GM10266 (cell line): ENCODE data around the gene VEPH1.

Source experiments
- DNase-seq: peaks from one replicate; pipeline ENCODE4 v3.0.0; 2012; ENCODE audit errors: extremely low spot score
- CTCF ChIP-seq: IDR thresholded peaks from 2 replicates; pipeline ENCODE4 v1.5.1; 2012; ENCODE audit warnings: mild to moderate bottlenecking, low read depth; ENCODE audit not compliant: control insufficient read depth, insufficient read depth; ENCODE audit errors: missing control alignments

The VEPH1 gene

DNA sequence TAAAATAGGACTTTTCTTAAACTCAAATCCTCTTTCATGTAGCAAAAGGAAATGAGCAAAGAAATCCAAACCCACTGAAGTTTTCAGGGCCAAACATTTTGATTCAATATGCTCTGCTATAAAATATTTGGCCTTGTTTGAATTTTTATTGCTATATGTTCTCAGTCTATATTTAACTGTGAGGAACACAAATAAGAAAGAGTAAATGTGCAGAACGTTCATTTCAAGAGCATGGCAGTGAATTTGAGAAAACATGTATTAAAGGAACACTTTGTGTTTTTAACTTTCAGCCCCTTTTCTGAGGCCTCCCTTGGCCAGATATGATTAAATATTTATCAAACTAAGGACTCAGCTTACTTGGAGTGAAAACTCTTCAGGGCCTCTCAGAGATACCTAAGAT lies 218.5 kb downstream of the VEPH1 start:
- TF ChIP-seq CTCF = no peak
- no peak for DNase-seq

DNA sequence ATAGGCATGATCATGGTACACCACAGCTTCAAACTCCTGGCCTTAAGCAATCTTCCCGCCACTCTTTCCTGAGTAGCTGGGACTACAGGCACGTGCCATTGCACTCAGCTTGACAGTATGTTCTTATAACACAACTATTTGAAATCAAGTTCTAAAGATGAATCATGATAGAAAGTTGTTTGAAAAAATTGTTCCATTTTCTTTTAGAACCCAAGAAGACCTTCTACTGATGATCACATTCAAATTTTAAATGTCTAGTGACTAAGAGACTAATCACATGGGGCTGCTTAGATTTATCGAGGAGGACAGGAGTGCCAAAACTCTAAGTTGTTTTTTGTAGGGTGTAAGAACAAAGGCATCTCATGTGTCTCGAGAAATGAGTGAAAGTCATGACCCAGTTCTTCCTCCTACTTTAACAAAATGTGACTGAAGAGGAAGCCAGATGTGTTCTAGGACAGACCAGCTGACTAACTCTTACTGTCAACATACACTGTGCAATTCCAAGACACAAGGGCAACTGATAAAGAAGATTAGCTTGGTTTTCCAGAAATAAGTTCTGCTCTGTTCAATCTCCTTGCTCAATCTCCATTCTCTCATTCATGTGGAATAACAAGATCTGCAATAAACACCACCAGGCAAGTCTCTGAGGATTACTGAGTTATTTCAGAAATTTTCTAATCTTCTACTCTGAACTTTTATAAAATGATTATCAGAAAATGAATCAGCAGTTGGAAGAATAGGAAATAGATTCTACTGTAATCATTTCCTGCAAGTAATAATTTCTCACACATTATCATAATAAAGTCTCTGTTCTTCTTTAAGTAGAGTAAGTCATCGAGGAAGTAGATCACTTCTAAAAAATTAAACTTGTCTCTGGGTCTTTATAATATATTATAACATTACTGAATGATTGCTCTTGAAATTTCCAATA lies 220.7 kb downstream of the VEPH1 start:
- TF ChIP-seq CTCF = no peak
- no peak for DNase-seq

GRCh38 chr3:157280786-157281185 lies 222.4 kb downstream of the VEPH1 start:
- DNase-seq = no peak
- no peak for TF ChIP-seq CTCF

DNA sequence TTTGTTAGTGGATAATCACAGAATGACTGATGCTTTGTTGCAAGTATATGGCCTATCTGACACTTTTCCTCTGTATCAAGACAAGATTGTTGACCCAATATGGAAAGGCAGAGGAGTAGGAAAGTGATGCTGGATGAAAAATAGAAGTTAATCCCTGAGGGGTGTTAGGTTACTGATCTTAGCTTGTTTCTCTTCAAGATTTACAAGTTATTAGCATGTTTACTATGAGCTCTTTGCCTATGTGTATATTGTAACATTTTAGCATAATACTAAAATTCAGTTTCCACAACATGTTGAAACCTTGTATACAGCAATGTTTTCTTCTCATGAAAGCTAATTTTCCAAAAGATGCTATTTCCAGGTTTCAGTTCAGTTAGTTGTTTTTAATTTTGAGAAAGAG lies 222.9 kb downstream of the VEPH1 start:
- no peak for DNase-seq
- TF ChIP-seq CTCF = no peak

DNA sequence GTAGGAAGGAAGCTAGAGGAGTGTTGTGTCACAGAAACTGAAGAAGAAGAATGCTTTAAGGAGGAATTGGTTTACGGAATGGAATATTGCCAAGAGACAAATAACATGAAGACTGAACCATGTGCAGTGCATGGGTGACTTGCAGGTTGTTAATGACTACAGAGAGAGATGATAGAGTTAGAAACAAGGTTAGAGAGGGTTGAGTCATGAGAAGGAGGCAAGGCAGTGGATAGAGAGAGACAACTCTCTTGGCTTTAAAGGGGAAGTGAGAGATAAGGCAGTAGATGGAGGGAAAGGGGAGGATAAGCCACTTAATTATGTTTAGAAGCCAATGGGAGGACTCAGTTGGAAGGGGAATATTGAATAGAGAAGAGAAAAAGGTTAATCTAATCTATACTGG lies 224.0 kb downstream of the VEPH1 start:
- DNase-seq = no peak
- no peak for TF ChIP-seq CTCF

DNA sequence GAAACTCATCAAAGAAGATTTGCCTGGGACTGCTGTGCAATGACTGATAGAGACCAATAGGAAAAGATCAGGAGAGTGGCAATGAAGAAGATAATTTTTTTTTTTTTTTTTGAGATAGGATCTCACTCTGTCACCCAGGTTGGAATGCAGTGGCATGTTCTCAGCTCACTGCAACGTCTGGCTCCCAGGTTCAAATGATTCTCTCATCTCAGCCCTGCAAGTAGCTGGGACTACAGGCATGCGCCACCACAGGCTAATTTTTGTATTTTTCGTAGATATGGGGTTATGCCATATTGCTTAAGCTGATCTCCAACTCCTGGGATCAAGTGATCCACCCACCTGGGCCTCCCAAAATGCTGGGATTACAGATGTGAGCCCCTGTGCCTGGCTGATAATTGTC lies 226.4 kb downstream of the VEPH1 start:
- TF ChIP-seq CTCF = no peak
- DNase-seq = no peak

GRCh38 chr3:157275832-157276231 lies 227.4 kb downstream of the VEPH1 start:
- TF ChIP-seq CTCF = no peak
- no peak for DNase-seq
